Measurements from ENCODE around the gene APBB3.

APBB3 gene

GRCh38 chr5:140553657-140554056 is 10.7 kb downstream of the APBB3 start:
- no peak for DNase-seq (ENCODE audit: low spot score)

- no peak for DNase-seq (ENCODE audit: low spot score)
These were observed 12.5 kb downstream of the APBB3 start for GRCh38 chr5:140551872-140552271.

- DNase-seq (ENCODE audit: low spot score) = no peak
These were observed 14.0 kb downstream of the APBB3 start for GRCh38 chr5:140550147-140551079.

GRCh38 chr5:140549237-140550144 is 14.9 kb downstream of the APBB3 start:
- DNase-seq (ENCODE audit: low spot score) = no peak

- DNase-seq (ENCODE audit: low spot score) = no peak
These were observed 15.6 kb downstream of the APBB3 start for GRCh38 chr5:140548791-140549190.

- no peak for DNase-seq (ENCODE audit: low spot score)
These were observed 16.1 kb downstream of the APBB3 start for GRCh38 chr5:140548300-140548688.

GRCh38 chr5:140547508-140548299 is 16.7 kb downstream of the APBB3 start, which contains the start of gene EIF4EBP3:
Gene EIF4EBP3 (plus strand): TSS chr5:140547662. CDS start chr5:140547738, 76 bp downstream.
- peak; percentile 94 for DNase-seq (ENCODE audit: low spot score)

GRCh38 chr5:140546851-140547507 is 17.4 kb downstream of the APBB3 start:
- no peak for DNase-seq (ENCODE audit: low spot score)

GRCh38 chr5:140545606-140546005 is 18.8 kb downstream of the APBB3 start:
- DNase-seq (ENCODE audit: low spot score) = no peak

- DNase-seq (ENCODE audit: low spot score) = no peak
These were observed 19.4 kb downstream of the APBB3 start for GRCh38 chr5:140544986-140545385.

- DNase-seq (ENCODE audit: low spot score) = no peak
These were observed 21.4 kb downstream of the APBB3 start for GRCh38 chr5:140542972-140543371.

- DNase-seq (ENCODE audit: low spot score) = no peak
These were observed 24.2 kb downstream of the APBB3 start for GRCh38 chr5:140540227-140540626.

- DNase-seq (ENCODE audit: low spot score) = no peak
These were observed 40.4 kb downstream of the APBB3 start for GRCh38 chr5:140524003-140524402.

GRCh38 chr5:140513124-140513523 is 51.3 kb downstream of the APBB3 start:
- no peak for DNase-seq (ENCODE audit: low spot score)

- no peak for DNase-seq (ENCODE audit: low spot score)
These were observed 54.5 kb downstream of the APBB3 start for GRCh38 chr5:140509898-140510297.

All from D341Med (cell line).